NCI-H2107 treated with DMSO at 0.1 percent for 48 hours (cell line): ENCODE measurements around the gene ARHGEF17.

Experiments used
- DNase-seq: peaks from one replicate; lab custom pipeline; 2025; ENCODE audit not compliant: unreplicated experiment; lab: John Stamatoyannopoulos, UW

Gene ARHGEF17

GRCh38 chr11:73350908-73351636, 43.0 kb downstream of the ARHGEF17 start:
- DNase-seq: peak; percentile 51

DNA sequence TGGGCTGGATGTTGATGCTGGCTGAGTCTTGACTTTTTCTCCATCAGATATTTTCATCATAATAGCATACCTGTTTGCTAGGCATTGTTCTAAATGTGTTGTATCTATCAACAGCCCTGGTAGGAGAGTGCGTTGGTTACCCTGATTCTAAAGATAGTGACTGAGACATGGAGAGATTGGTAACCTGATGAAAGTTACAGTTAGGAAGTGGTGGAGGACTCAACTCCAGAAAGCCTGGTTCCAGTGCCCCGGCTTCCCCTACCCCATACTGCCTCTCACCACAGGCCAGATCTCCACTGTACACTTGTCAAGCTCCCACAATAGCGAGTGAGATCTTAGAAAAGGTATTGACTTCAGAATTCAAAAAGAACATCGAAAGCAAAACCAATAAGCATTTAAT, 45.3 kb downstream of the ARHGEF17 start:
- no peak for DNase-seq

GRCh38 chr11:73355109-73355508, 47.0 kb downstream of the ARHGEF17 start:
- DNase-seq: no peak

DNA sequence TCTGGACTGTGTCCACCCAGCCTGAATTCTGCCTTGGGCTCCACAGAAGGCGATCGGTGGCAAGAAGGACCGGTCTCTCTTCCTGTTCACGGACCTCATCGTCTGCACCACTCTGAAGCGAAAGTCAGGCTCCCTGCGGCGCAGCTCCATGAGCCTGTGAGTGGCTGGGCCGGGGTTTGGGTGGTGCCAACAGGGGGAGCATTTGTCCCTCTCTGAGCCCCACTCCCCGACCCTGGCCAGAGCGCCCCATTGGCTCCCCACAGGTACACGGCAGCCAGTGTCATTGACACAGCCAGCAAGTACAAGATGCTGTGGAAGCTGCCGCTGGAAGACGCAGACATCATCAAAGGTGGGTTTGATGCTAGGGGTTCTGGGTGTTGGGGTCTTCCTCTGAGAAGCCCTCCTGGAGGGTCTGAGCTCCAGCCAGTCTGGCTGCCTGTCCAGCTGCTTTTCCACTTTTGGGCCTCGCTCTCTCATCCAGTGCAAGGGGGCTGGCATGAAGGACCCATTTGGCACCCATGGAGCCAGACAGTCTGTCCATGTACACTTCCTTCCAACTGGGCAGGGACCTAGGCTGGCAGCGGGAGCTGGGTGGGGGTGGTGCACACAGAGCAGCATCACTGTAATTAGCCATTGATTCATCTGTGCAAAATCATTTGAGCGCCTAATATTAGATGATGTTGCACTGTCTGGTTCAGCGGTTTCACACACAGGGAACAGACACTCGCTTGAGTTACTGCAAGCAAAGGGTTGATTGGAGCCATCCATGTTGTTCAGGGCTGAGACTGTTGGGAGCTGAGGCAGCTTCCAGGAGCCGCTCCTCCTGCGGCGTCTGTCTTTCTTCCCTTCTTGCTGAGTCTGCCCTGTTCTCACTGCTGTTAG, 49.1 kb downstream of the ARHGEF17 start:
- DNase-seq: no peak

GRCh38 chr11:73358071-73358470, 50.0 kb downstream of the ARHGEF17 start:
- DNase-seq: no peak

DNA sequence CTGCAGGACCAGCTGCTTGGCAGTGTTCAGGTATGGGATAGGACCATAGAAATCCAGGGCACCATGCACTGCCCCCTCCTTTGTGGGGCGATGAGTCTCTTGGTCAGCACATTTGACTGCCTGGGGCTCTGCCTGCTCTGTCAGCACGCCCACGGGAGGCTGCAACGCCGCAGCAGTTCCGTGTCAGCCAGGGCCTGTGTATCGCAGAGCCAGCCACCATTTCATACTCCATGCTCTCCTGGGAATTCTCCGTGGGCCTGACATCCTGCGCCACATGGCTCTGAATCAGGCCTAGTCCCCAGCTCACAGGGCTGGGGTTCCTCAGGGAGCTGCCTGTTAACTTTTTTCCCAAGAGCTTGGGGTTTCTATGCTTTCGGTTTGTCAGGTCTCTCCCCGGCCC, 51.3 kb downstream of the ARHGEF17 start:
- DNase-seq: no peak

DNA sequence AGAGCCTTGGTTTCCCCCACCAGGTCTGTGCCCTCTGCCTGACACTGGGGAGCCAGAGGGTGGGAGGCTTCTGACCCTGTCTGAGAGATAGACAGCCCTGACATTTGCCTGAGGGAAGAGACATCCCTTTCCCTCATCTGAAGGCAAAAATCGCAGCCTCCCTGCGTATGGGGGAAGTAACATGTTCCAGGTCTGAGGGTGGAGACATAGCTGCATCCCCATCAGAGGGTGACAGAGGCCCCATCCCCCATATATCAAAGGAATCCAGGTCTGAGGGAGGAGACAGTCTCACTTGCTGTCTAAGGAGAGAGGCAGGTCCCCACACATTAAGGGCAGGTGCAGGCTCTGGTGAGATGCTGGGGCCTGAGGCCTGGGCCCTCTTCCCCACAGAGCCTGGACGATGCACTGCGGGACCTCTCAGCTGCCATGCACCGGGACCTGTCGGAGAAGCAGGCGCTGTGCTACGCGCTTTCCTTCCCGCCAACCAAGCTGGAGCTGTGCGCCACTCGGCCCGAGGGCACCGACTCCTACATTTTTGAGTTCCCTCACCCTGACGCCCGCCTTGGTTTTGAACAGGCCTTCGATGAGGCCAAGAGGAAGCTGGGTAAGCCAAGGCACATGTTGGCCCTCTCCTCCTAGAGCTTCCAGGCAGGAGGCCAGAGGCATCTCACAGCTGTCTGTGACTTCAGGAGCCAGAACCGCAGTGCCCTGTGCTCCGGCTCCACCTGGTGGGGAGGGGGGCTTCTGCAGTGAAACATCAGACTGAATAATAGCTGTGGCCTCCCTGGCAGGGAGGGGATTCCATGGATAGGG, 52.1 kb downstream of the ARHGEF17 start:
- no peak for DNase-seq

DNA sequence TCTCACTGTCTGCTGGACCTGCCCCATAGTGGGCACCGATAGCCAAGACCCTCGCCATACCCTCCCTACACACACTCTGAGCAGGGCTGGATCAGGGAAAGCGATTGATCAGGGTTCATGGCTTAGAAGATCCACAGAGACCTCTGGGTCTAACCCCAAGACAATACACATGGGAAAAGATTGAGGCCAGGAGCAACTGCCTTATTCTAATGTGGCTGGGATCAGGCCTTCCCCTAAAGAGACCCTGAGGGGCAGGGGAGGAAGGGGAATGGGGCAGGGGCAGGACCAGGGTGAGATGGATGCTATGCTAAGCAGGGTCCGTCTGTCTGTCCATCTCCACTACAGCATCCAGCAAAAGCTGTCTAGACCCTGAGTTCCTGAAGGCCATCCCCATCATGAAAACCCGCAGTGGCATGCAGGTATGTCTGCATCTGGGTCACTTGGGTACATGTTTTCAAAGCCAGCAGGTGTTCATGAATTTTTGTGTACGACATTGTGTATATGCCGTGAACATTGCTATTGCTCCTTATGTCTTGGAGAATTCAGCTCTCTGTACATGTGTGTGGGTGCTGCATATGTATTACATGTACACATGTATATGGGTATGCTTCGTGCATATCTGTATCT, 52.8 kb downstream of the ARHGEF17 start:
- no peak for DNase-seq

DNA sequence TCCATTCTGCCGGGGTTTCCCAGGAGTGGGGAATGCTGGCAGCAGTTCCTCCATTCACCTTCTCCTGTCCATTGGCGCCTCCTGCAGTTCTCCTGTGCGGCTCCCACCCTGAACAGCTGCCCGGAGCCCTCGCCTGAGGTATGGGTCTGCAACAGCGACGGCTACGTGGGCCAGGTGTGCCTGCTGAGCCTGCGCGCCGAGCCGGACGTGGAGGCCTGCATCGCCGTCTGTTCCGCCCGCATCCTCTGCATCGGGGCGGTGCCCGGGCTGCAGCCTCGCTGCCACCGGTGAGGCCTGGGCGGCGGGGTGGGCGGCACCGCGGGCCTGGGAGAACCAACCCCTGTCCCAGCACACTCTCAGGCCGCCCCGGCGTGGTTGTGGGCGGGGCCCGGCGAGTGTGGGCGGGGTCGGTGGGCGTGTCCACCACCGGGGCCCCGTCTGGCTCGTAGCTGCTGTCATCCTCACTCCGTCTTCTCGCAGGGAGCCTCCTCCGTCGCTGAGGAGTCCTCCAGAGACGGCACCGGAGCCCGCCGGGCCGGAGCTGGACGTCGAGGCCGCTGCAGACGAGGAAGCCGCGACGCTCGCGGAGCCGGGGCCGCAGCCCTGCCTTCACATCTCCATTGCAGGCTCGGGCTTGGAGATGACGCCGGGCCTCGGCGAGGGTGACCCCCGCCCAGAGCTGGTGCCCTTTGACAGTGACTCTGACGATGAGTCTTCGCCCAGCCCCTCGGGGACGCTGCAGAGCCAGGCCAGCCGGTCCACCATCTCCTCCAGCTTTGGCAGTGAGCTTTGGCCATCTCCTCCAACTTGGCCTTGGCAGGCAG, 54.1 kb downstream of the ARHGEF17 start:
- DNase-seq: no peak

- no peak for DNase-seq
These were observed 55.1 kb downstream of the ARHGEF17 start for GRCh38 chr11:73363147-73363546.

DNA sequence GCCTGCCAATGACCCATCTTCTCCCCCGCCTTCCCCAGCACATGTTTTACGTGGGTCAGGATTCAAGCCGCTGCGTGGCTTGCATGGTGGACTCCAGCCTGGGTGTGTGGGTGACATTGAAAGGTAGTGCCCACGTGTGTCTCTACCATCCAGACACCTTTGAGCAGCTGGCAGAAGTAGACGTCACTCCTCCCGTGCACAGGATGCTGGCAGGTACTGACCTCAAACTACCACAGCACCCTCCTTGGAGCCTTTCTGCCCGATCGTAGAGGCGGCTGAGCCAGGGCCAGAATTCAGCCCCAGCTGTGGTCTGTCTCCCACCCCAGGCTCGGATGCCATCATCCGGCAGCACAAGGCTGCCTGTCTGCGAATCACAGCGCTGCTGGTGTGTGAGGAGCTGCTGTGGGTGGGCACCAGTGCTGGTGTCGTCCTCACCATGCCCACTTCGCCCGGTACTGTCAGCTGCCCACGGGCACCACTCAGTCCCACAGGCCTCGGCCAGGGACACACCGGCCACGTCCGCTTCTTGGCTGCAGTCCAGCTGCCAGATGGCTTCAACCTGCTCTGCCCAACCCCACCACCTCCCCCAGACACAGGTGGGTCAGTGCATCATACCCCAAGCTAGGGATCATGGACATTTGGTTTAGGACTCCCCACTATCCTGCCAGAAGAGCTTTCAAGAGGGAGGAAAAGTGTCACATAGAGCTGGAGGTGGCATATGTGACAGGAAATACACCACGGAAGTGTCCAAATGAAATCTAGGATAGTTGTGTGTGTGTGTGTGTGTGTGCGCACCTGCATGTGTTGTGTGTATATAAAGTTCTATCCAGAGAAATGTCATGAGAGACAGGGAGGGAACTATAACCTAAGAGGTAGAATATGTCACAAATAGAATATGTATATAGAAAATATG, 57.5 kb downstream of the ARHGEF17 start:
- DNase-seq: no peak

- no peak for DNase-seq
These were observed 58.2 kb downstream of the ARHGEF17 start for GRCh38 chr11:73366265-73366610.

GRCh38 chr11:73366953-73367352, 58.9 kb downstream of the ARHGEF17 start:
- no peak for DNase-seq

- DNase-seq: no peak
These were observed 59.5 kb downstream of the ARHGEF17 start for GRCh38 chr11:73367482-73368024.

- DNase-seq: no peak
These were observed 64.4 kb downstream of the ARHGEF17 start for GRCh38 chr11:73372375-73372993.

DNA sequence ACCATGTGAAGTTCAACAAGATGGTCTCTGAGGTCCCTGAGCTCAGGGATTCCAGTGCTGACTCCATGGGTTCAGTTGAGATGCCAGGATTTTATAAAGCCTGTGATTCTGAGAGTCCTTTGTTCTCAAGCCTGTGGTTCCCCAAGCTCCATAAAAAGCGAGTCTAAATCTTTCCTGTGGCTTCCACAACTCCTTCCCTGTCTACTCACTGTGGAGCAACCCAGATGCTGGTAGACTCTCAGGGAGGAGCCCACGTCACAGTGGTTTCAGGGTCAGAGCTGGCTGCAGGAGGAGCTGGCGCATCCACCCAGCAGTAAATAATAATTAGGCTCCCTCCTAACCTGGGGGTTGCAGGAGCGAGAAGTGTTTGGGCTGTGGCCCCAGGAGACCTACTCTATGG, 66.1 kb downstream of the ARHGEF17 start:
- peak; percentile 41 for DNase-seq

- no peak for DNase-seq
These were observed 67.7 kb downstream of the ARHGEF17 start for GRCh38 chr11:73375830-73376159.

DNA sequence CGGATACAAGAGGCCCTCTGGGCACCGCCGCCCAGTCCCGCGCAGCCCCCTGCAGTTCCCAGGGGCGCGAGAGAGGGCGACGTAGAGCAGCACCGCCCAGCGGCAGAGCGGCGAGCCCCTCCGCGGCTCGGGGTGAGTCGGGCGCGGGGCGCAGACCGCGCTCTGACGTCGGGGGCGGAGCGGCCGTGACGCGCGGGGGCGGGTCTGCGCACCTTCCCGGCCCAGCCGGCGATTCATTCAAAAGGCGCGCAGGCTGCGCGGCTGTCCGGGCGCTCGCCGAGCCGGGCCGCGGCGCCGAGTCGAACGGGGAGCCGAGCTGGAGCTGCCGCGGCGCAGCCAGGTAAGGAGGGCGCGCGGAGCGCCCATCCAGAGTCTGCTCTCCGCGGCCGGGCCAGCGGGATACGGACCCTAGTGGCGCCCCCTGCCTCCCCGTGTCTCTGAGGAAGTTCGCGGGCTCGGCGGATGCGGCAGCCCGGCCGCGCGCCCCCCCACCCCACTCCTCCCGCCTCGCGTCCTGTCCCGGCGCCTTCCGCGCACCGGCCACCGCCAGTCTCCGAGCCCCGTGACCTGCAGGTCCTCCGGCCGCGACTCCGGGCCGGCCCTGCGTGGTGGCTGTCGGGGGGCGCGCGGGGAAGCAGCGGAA, 68.2 kb downstream of the ARHGEF17 start, which contains the start of gene RELT:
RELT (plus strand) TSS at position 240 of the 643 bp plus-strand sequence. CDS start 12,738 bp downstream, outside the sequence.
- DNase-seq: peak; percentile 60
